Measurements from ENCODE around the gene TBX21.
"Not testable (repeated sequence)": the region's sequence is repeated elsewhere in the genome, so short reads cannot be mapped to it uniquely, and the experiment has no call there.

Gene TBX21

GRCh38 chr17:47732399-47733046 lies 513 bp upstream of the TBX21 start:
- DNase-seq = peak; percentile 23

- DNase-seq = no peak
Observed at GRCh38 chr17:47733674-47734410, 806 bp downstream of the TBX21 start.

GRCh38 chr17:47735139-47735464 lies 2.1 kb downstream of the TBX21 start:
- DNase-seq = no peak

GRCh38 chr17:47735536-47736011 lies 2.5 kb downstream of the TBX21 start:
- no peak for DNase-seq

- DNase-seq = no peak
Observed at GRCh38 chr17:47736501-47737495, 3.8 kb downstream of the TBX21 start.

GRCh38 chr17:47738178-47738577 lies 5.1 kb downstream of the TBX21 start:
- DNase-seq = no peak

GRCh38 chr17:47739150-47739549 lies 6.1 kb downstream of the TBX21 start:
- DNase-seq = no peak

- not testable (repeated sequence) for DNase-seq
Observed at GRCh38 chr17:47739945-47740344, 6.9 kb downstream of the TBX21 start.

GRCh38 chr17:47741109-47741792 lies 8.2 kb downstream of the TBX21 start:
- no peak for DNase-seq

- DNase-seq = no peak
Observed at GRCh38 chr17:47741793-47742145, 8.7 kb downstream of the TBX21 start.

GRCh38 chr17:47742319-47743181 lies 9.5 kb downstream of the TBX21 start:
- no peak for DNase-seq

GRCh38 chr17:47744168-47745036 lies 11.4 kb downstream of the TBX21 start:
- no peak for DNase-seq

- DNase-seq = no peak
Observed at GRCh38 chr17:47745037-47745380, 12.0 kb downstream of the TBX21 start.

- no peak for DNase-seq
Observed at GRCh38 chr17:47751471-47751870, 18.4 kb downstream of the TBX21 start.

GRCh38 chr17:47757386-47757785 lies 24.4 kb downstream of the TBX21 start:
- DNase-seq = no peak

- no peak for DNase-seq
Observed at GRCh38 chr17:47760409-47761140, 27.5 kb downstream of the TBX21 start.

- no peak for DNase-seq
Observed at GRCh38 chr17:47762728-47763127, 29.7 kb downstream of the TBX21 start.

GRCh38 chr17:47763913-47764582 lies 31.0 kb downstream of the TBX21 start:
- no peak for DNase-seq

GRCh38 chr17:47773649-47774048 lies 40.6 kb downstream of the TBX21 start:
- not testable (repeated sequence) for DNase-seq

GRCh38 chr17:47774331-47774730 lies 41.3 kb downstream of the TBX21 start:
- no peak for DNase-seq
